Endothelial cell of umbilical vein (primary cell): ENCODE results near the gene SEPTIN11. TPM values are rescaled to one million over a fixed set of nuclear protein-coding genes. Genes with fewer than 3 reads are reported as not detected.
A peak's percentile ranks its signal among the peaks of the same experiment; 100 is the strongest.

Source experiments
- BruUV-seq: library from RNA; stranded (reverse); fragments of 400-500 nt; replicated peaks from 2 replicates; lab custom pipeline; 2021; lab: Mats Ljungman, UMichigan
- CTCF ChIA-PET: fragments of 300-600, 350-600 bp; sonication (Branson Sonifier 250); formaldehyde crosslinking; loops from one replicate; lab custom pipeline; 2021; ENCODE audit warnings: antibody characterized with exemption, inconsistent platforms; lab: Charles Lee
- POLR2A ChIA-PET: fragments of 300-600, 350-600 bp; sonication (Branson Sonifier 250); formaldehyde crosslinking; loops from one replicate; lab custom pipeline; 2021; ENCODE audit warnings: antibody characterized with exemption, inconsistent platforms; lab: Charles Lee
- DNase-seq: peaks from one replicate; pipeline ENCODE4 v3.0.0-alpha.2; 2011; ENCODE audit warnings: low read depth, low spot score
- FAIRE-seq: peaks from 2 replicates; lab custom pipeline; 2011; peaks lifted over from hg19 to GRCh38; lab: Jason Lieb, UNC
- H2AFZ ChIP-seq: 2 replicates; pipeline ENCODE4 v1.6.0; 2012; ENCODE audit warnings: low read depth, low read length, control low read depth, inconsistent platforms
- H3K27ac ChIP-seq: 2 replicates; pipeline ENCODE4 v1.5.1; 2011; ENCODE audit warnings: low read depth, mild to moderate bottlenecking, control low read depth, low read length, moderate library complexity; ENCODE audit not compliant: insufficient read depth
- H3K27me3 ChIP-seq, 2 experiments: 2 replicates each; pipeline versions ENCODE4 v1.6.0 to v1.6.1; 2011; ENCODE audit warnings: low read length in 2 of 2, mixed read lengths in 1 of 2; ENCODE audit not compliant: control insufficient read depth in 2 of 2, insufficient read depth in 2 of 2
- H3K36me3 ChIP-seq, 2 experiments: 2 replicates in 1 of 2; 3 replicates in 1 of 2; pipeline ENCODE4 v1.5.1; 2011; ENCODE audit warnings: low read length in 2 of 2, mild to moderate bottlenecking in 1 of 2, moderate library complexity in 1 of 2; ENCODE audit not compliant: control insufficient read depth in 2 of 2, insufficient read depth in 2 of 2; ENCODE audit errors: extremely low read depth in 1 of 2
- H3K4me1 ChIP-seq: 3 replicates; pipeline ENCODE4 v1.5.1; 2011; ENCODE audit warnings: mild to moderate bottlenecking, low read length; ENCODE audit not compliant: control insufficient read depth, insufficient read depth; ENCODE audit errors: extremely low read depth
- H3K4me2 ChIP-seq: 2 replicates; pipeline ENCODE4 v1.6.1; 2011; ENCODE audit warnings: low read length, control low read depth, mixed read lengths; ENCODE audit not compliant: insufficient read depth
- H3K4me3 ChIP-seq, 3 experiments: fragments of 200-600 bp in 1 of 3; sonication (generic), shearing (Covaris generic) in 1 of 3; replicated peaks in 1 of 3; 2 replicates each; pipeline ENCODE4 v1.5.1; 2011 to 2016; ENCODE audit warnings: control low read depth in 3 of 3, low read length in 3 of 3, mild to moderate bottlenecking in 2 of 3, inconsistent platforms in 1 of 3, low read depth in 1 of 3, moderate library complexity in 1 of 3; ENCODE audit not compliant: insufficient read depth in 1 of 3
- H3K79me2 ChIP-seq: 2 replicates; pipeline ENCODE4 v1.6.0; 2012; ENCODE audit warnings: low read length, inconsistent platforms; ENCODE audit not compliant: control insufficient read depth, insufficient read depth
- H3K9ac ChIP-seq: replicated peaks from 2 replicates; pipeline ENCODE3; 2011; ENCODE audit warnings: low read length, control low read depth; ENCODE audit not compliant: insufficient read depth; ENCODE audit errors: extremely low read depth
- H3K9me1 ChIP-seq: replicated peaks from 3 replicates; pipeline ENCODE4 v1.6.0; 2011; ENCODE audit warnings: mild to moderate bottlenecking, low read length; ENCODE audit not compliant: control insufficient read depth, insufficient read depth; ENCODE audit errors: extremely low read depth
- H3K9me3 ChIP-seq: replicated peaks from 2 replicates; pipeline ENCODE4 v1.5.1; 2012; ENCODE audit warnings: low read length, inconsistent platforms; ENCODE audit not compliant: control insufficient read depth, insufficient read depth
- H4K20me1 ChIP-seq: replicated peaks from 2 replicates; pipeline ENCODE3; 2011; ENCODE audit warnings: mild to moderate bottlenecking, low read length; ENCODE audit not compliant: control insufficient read depth, insufficient read depth; ENCODE audit errors: extremely low read depth
- EZH2 ChIP-seq: IDR thresholded peaks from 2 replicates; pipeline ENCODE4 v1.6.1; 2012; ENCODE audit warnings: borderline replicate concordance, low read depth, mild to moderate bottlenecking, moderate library complexity, low read length, inconsistent platforms; ENCODE audit not compliant: severe bottlenecking
- FOS ChIP-seq: IDR thresholded peaks from 2 replicates; pipeline ENCODE4 v1.6.1; 2011; ENCODE audit warnings: mild to moderate bottlenecking, low read length, moderate library complexity, borderline replicate concordance; ENCODE audit not compliant: insufficient read depth
- POLR2A ChIP-seq: IDR thresholded peaks from 2 replicates; pipeline ENCODE4 v1.6.1; 2012; ENCODE audit warnings: low read depth, mild to moderate bottlenecking, control low read depth, low read length
- dilution Hi-C: fragments of 300-500 bp; cut with MboI; formaldehyde crosslinking; loops from one replicate; pipeline ENCODE4 v1.15.0; 2019; ENCODE audit warnings: low sequenced_read_pairs; ENCODE audit not compliant: extremely low pct_ligation_motif_present
- intact Hi-C: fragments of 100-400 bp; cut with micrococcal nuclease; formaldehyde crosslinking; loops from one replicate; pipeline ENCODE4 v1.10.0; 2022
- polyA plus RNA-seq, 4 experiments: library from polyadenylated mRNA; depleted of rRNA in 3 of 4; stranded (reverse) in 3 of 4; unstranded in 1 of 4; fragments of >200 nt; gene quantifications; 2 replicates each; pipeline versions ENCODE4 v1.2.1 to v1.2.3, GENCODE V29; 2011 to 2012; ENCODE audit warnings: missing spikeins in 1 of 4
- total RNA-seq: library from RNA; stranded (reverse); gene quantifications from 2 replicates; pipeline ENCODE4 v1.2.3, GENCODE V29; 2021

SEPTIN11 gene
- total and polyA plus RNA-seq, 2 donors (not counting 3 experiments of a cell fraction or from before 2014, with no cell fraction given): 69.4 to 202 TPM

DNA sequence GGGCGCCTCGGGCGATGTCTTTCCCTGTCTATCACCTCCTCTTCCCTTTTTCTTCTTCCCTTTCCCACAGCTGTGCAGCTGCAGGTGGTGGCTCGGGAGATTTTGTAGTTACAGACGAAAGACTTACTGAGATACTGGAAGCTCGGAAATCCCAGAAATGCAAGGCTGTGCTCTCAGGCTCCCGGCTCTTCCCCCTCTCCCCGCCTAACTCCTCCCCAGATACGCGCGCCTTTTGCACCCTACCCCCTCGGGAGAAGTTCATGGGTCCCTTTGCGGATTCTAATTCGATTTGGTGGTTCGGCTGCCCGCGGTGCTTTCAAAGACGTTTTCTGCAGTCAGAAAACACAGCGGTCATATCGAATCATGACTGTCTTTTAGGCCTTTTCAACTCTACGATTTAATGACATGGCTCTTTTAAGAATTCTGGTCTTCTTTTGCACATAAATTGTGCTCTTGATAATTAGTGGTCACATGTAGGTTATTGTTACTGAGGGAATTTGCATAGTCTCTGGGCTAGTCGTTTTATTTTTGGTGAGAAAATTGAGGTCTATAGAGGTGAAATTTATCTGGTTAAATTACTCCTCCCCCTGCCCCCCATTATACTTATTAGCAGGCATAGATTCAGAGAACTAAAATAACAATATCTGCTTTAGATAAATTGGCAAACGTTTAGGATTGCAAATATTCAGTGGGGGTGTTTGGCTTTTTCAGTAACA lies 1.6 kb downstream of the SEPTIN11 start:
- TF ChIP-seq FOS (no peak), POLR2A (peak; percentile 4)
- peaks cover 73% of the 10 kb centered on the region for H3K79me2 ChIP-seq
- DNase-seq (peak; percentile 48), FAIRE-seq (peak; percentile 79)
- H3K9me1 ChIP-seq: no peaks in the 10 kb centered on the region
- no peaks in the 10 kb centered on the region for H3K36me3 ChIP-seq
- no peaks in the 10 kb centered on the region for H3K27me3 ChIP-seq
- H3K4me1 ChIP-seq: peaks cover 19% of the 10 kb centered on the region
- peak overlapping the region; percentile 60 for H2AFZ ChIP-seq
- ChIA-PET CTCF (interaction anchor here (0.8 to 4.3 kb wide), 7 partner anchors 11 to 95 kb away, joined by 3 to 14 read pairs (median 8); no protein-coding TSS in a partner anchor), POLR2A (interaction anchor here (3.4 kb wide), 1 partner anchor 57 kb away, joined by 24 read pairs; no protein-coding TSS in a partner anchor)
- H3K27ac ChIP-seq: peak overlapping the region; percentile 81
- peak overlapping the region; percentile 94 for H3K9ac ChIP-seq
- peak overlapping the region; percentile 73 to 95 (median 74) for H3K4me3 ChIP-seq
- intact Hi-C loops (loop anchor here (1.0 to 2.0 kb wide), 4 partner anchors 26 to 252 kb away; partner anchors contain the start of gene CCNG2), dilution Hi-C loops (no loop called here)
- no peaks in the 10 kb centered on the region for H3K9me3 ChIP-seq
- TSS peak; percentile 15 for BruUV-seq
- H3K4me2 ChIP-seq: peak overlapping the region; percentile 83
- H4K20me1 ChIP-seq: no peaks in the 10 kb centered on the region

DNA sequence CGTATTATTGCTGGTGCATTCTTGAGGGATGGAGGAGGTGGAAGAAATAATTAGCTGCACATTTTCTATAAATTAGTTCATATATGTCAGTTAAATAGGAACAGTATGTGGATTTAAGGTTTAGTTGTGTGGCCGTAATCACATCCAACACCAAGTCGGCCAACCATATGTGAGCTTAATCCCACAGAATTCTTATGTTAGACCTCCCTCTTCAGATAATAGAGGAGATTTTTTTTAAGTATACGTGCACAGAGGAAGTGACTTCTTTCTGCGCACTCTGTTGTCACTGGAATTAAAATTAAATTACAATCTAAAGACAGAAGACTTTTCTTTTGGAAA lies 2.1 kb downstream of the SEPTIN11 start:
- Histone ChIP-seq H3K4me1 (peaks cover 19% of the 10 kb centered on the region), H3K27me3 (no peaks in the 10 kb centered on the region), H3K4me2 (peak overlapping the region; percentile 83), H3K9me1 (no peaks in the 10 kb centered on the region), H3K9ac (no peak overlapping the region), H3K79me2 (peaks cover 77% of the 10 kb centered on the region), H3K27ac (no peak overlapping the region), H3K9me3 (no peaks in the 10 kb centered on the region), H3K36me3 (no peaks in the 10 kb centered on the region), H4K20me1 (no peaks in the 10 kb centered on the region), H3K4me3 (peak overlapping the region in 1 of 3 experiments; percentile 73), H2AFZ (no peak overlapping the region)
- no TSS peak for BruUV-seq
- intact Hi-C loops (loop anchor here (2.0 kb wide), 3 partner anchors 25 to 251 kb away; partner anchors contain the start of gene CCNG2), dilution Hi-C loops (no loop called here)
- DNase-seq (peak; percentile 11), FAIRE-seq (peak; percentile 26)
- ChIA-PET POLR2A (interaction anchor here (3.4 kb wide), 1 partner anchor 56 kb away, joined by 24 read pairs; no protein-coding TSS in a partner anchor), CTCF (interaction anchor here (0.8 to 4.3 kb wide), 6 partner anchors 11 to 93 kb away, joined by 3 to 14 read pairs (median 8); no protein-coding TSS in a partner anchor)
- TF ChIP-seq EZH2: no peak
